DND-41 (cell line): ENCODE results near the gene SDK2.
A peak's percentile ranks its signal among the peaks of the same experiment; 100 is the strongest.

Source experiments
- ATAC-seq: fragments of 200-7000 bp; cut with Tn5 transposase; 3 replicates; pipeline ENCODE4 v1.9.1; 2021; ENCODE audit warnings: low read depth; ENCODE audit not compliant: insufficient read depth
- DNase-seq: peaks from one replicate; pipeline ENCODE4 v3.0.0-alpha.2; 2020
- H2AFZ ChIP-seq: 2 replicates; pipeline ENCODE4 v1.6.0; 2012; ENCODE audit warnings: low read depth, low read length
- H3K27ac ChIP-seq: 2 replicates; pipeline ENCODE4 v1.5.1; 2012; ENCODE audit warnings: low read length, inconsistent platforms
- H3K27me3 ChIP-seq: fragments of 200-600 bp; sonication (generic); 2 replicates; pipeline ENCODE4 v1.6.0; 2012; ENCODE audit warnings: low read length, mild to moderate bottlenecking, inconsistent platforms; ENCODE audit not compliant: insufficient read depth, poor library complexity
- H3K36me3 ChIP-seq: 2 replicates; pipeline ENCODE4 v1.5.1; 2012; ENCODE audit warnings: low read length, inconsistent platforms; ENCODE audit not compliant: insufficient read depth
- H3K4me1 ChIP-seq: 2 replicates; pipeline ENCODE4 v1.5.1; 2012; ENCODE audit warnings: mild to moderate bottlenecking, low read length; ENCODE audit not compliant: insufficient read depth
- H3K4me2 ChIP-seq: 2 replicates; pipeline ENCODE4 v1.6.0; 2012; ENCODE audit warnings: mild to moderate bottlenecking, moderate library complexity, low read length, inconsistent platforms; ENCODE audit not compliant: insufficient read depth
- H3K4me3 ChIP-seq, 2 experiments: fragments of 200-600 bp in 1 of 2; shearing (Covaris generic) in 1 of 2; 2 replicates each; pipeline ENCODE4 v1.5.1; 2012 to 2016; ENCODE audit warnings: inconsistent platforms in 2 of 2, low read length in 2 of 2, mild to moderate bottlenecking in 2 of 2, low read depth in 1 of 2, moderate library complexity in 1 of 2
- H3K79me2 ChIP-seq: 2 replicates; pipeline ENCODE4 v1.6.0; 2012; ENCODE audit warnings: low read length, inconsistent platforms; ENCODE audit not compliant: insufficient read depth
- H3K9ac ChIP-seq: 2 replicates; pipeline ENCODE4 v1.6.0; 2012; ENCODE audit warnings: low read depth, mild to moderate bottlenecking, inconsistent platforms, low read length, moderate library complexity
- H3K9me3 ChIP-seq: 2 replicates; pipeline ENCODE4 v1.5.1; 2012; ENCODE audit warnings: low read length, moderate library complexity, mild to moderate bottlenecking, inconsistent platforms; ENCODE audit not compliant: insufficient read depth, severe bottlenecking
- H4K20me1 ChIP-seq: 2 replicates; pipeline ENCODE4 v1.6.0; 2012; ENCODE audit warnings: low read length; ENCODE audit not compliant: insufficient read depth
- EZH2 ChIP-seq: IDR thresholded peaks from 3 replicates; pipeline ENCODE4 v1.6.1; 2012; ENCODE audit warnings: borderline replicate concordance, low read depth, mild to moderate bottlenecking, moderate library complexity, low read length, inconsistent platforms; ENCODE audit not compliant: severe bottlenecking
- TF ChIP-seq, protein P1 (sequence below): IDR thresholded peaks from 2 replicates; pipeline ENCODE4 v1.5.1; 2012; ENCODE audit warnings: borderline replicate concordance, low read length, moderate library complexity, mild to moderate bottlenecking; ENCODE audit not compliant: poor library complexity, severe bottlenecking; ENCODE audit errors: extremely low read depth

The SDK2 gene

GRCh38 chr17:73568934-73569333 lies 75.3 kb downstream of the SDK2 start:
- TF ChIP-seq, protein P1, sequence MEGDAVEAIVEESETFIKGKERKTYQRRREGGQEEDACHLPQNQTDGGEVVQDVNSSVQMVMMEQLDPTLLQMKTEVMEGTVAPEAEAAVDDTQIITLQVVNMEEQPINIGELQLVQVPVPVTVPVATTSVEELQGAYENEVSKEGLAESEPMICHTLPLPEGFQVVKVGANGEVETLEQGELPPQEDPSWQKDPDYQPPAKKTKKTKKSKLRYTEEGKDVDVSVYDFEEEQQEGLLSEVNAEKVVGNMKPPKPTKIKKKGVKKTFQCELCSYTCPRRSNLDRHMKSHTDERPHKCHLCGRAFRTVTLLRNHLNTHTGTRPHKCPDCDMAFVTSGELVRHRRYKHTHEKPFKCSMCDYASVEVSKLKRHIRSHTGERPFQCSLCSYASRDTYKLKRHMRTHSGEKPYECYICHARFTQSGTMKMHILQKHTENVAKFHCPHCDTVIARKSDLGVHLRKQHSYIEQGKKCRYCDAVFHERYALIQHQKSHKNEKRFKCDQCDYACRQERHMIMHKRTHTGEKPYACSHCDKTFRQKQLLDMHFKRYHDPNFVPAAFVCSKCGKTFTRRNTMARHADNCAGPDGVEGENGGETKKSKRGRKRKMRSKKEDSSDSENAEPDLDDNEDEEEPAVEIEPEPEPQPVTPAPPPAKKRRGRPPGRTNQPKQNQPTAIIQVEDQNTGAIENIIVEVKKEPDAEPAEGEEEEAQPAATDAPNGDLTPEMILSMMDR: no peak
- TF ChIP-seq EZH2: no peak
- H3K4me2 ChIP-seq: no peak overlapping the region
- peaks cover 24% of the 10 kb centered on the region for H3K4me1 ChIP-seq
- no peaks in the 10 kb centered on the region for H3K36me3 ChIP-seq
- no peaks in the 10 kb centered on the region for H4K20me1 ChIP-seq
- no peak overlapping the region for H3K27ac ChIP-seq
- H3K9me3 ChIP-seq: no peaks in the 10 kb centered on the region
- no peaks in the 10 kb centered on the region for H3K79me2 ChIP-seq
- no peak for DNase-seq
- no peak overlapping the region for H2AFZ ChIP-seq
- no peak for ATAC-seq
- no peak overlapping the region for H3K4me3 ChIP-seq
- no peak overlapping the region for H3K9ac ChIP-seq
- H3K27me3 ChIP-seq: no peaks in the 10 kb centered on the region

DNA sequence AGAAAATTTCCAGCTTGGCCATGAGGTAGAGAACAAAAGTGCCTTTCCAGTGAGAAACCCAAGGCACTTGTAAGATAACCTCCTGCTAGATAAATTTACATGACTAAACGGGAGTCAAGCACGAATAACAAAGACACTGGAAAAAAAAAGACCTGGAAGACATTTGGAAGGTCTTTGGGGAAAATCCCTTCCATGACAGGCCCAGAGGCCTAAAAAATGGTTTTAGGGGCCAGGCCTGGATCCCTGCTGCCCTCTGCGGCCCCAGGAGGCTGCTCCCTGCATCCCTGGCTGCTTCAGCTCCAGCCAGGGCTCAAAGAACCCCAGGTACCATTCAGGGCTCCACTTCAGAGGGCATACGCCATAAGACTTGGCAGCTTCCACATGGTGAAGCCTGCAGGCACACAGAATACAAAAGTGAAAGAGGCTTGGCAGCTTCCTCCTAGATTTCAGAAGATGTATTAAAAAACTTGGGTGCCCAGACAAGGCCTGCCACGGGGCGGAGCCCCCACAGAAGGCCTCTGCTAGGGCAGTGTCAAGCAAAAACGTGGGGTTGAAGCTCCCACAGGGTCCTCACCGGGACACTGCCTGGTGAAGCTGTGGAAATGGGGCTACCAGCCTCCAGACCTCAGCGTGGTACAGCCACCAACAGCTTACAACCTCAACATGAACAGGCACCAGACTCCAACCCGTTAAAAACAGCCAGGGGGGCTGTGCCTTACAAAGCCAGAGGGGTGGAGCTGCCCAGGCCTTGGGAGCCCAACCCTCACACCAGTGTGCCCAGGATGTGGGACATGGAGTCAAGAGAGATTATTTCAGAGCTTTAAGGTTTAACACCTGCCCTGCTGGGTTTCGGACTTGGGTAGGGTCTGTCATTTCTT lies 77.1 kb downstream of the SDK2 start:
- Histone ChIP-seq H3K27ac (peak overlapping the region; percentile 84), H3K9me3 (no peaks in the 10 kb centered on the region), H2AFZ (peak overlapping the region; percentile 73), H3K4me1 (peaks cover 24% of the 10 kb centered on the region), H4K20me1 (no peaks in the 10 kb centered on the region), H3K79me2 (no peaks in the 10 kb centered on the region), H3K36me3 (no peaks in the 10 kb centered on the region), H3K4me3 (no peak overlapping the region; a peak in 1 of 4 replicates), H3K9ac (peak overlapping the region; percentile 46), H3K27me3 (no peaks in the 10 kb centered on the region), H3K4me2 (peak overlapping the region; percentile 20; the same call in 1 of the 2 replicates)
- ATAC-seq (peak; percentile 74), DNase-seq (peak; percentile 42)
- TF ChIP-seq, protein P1: no peak

- Histone ChIP-seq H3K4me1 (peaks cover 35% of the 10 kb centered on the region), H3K27me3 (no peaks in the 10 kb centered on the region), H3K36me3 (no peaks in the 10 kb centered on the region), H4K20me1 (no peaks in the 10 kb centered on the region), H3K79me2 (no peaks in the 10 kb centered on the region), H2AFZ (no peak overlapping the region), H3K4me2 (no peak overlapping the region), H3K9me3 (no peaks in the 10 kb centered on the region), H3K27ac (peak overlapping the region; percentile 11; the same call in 1 of the 2 replicates), H3K9ac (no peak overlapping the region), H3K4me3 (no peak overlapping the region)
- no peak for TF ChIP-seq EZH2
- TF ChIP-seq, protein P1: no peak
- DNase-seq (no peak), ATAC-seq (no peak)
Measured at GRCh38 chr17:73564843-73565242, 79.4 kb downstream of the SDK2 start.
